ENCODE measurements around the gene GATD1. TPM values are rescaled to one million over a fixed set of nuclear protein-coding genes. Genes with fewer than 3 reads are reported as not detected.

GATD1 gene
- total RNA-seq, 2 donors from 2014 or later, result 31.9 to 34.4 TPM

Other genes with a start within 250 kb of the GATD1 start
- gene HRAS, start 241.9 kb downstream of the GATD1 start, total RNA-seq, result 10 to 100 TPM; 28.8 to 40.1 TPM
- 1 to 10 TPM; 1.2 to 3.1 TPM for gene LRRC56, start 240.0 kb downstream of the GATD1 start, total RNA-seq
- gene LMNTD2, start 216.7 kb downstream of the GATD1 start, total RNA-seq, result 1 to 10 TPM; 3.1 to 5.5 TPM
- gene RASSF7, start 216.5 kb downstream of the GATD1 start, total RNA-seq, result 10 to 100 TPM; 13.5 to 14.2 TPM
- 10 to 100 TPM; 29.7 to 31.0 TPM for gene PHRF1, start 201.0 kb downstream of the GATD1 start, total RNA-seq
- gene IRF7, start 161.5 kb downstream of the GATD1 start, total RNA-seq, result 10 to 100 TPM; 46.7 to 95.8 TPM
- under 1 TPM in 1 of 2 donors, not detected in 1; 0.09 TPM for gene CDHR5, start 152.5 kb downstream of the GATD1 start, total RNA-seq
- not detected for gene SCT, start 150.3 kb downstream of the GATD1 start, total RNA-seq
- gene DRD4, start 140.2 kb downstream of the GATD1 start, total RNA-seq, result 1 to 10 TPM; 1.7 to 2.0 TPM
- gene DEAF1, start 82.3 kb downstream of the GATD1 start, total RNA-seq, result 10 to 100 TPM; 40.5 to 66.1 TPM
- gene TMEM80, start 81.7 kb downstream of the GATD1 start, total RNA-seq, result 10 to 100 TPM; 17.0 to 17.8 TPM
- gene EPS8L2, start 71.3 kb downstream of the GATD1 start, total RNA-seq, result 10 to 100 TPM; 11.4 to 15.7 TPM
- 100 to 1,000 TPM; 152 to 155 TPM for gene TALDO1, start 30.0 kb downstream of the GATD1 start, total RNA-seq
- 1 to 10 TPM; 1.4 to 1.6 TPM for gene CEND1, start 12.6 kb upstream of the GATD1 start, total RNA-seq
- gene SLC25A22, start 20.8 kb upstream of the GATD1 start, total RNA-seq, result 10 to 100 TPM; 30.8 to 40.2 TPM
- gene PIDD1, start 27.7 kb upstream of the GATD1 start, total RNA-seq, result 10 to 100 TPM; 25.2 to 34.2 TPM
- 1,000 to 10,000 TPM; 3,054 to 3,114 TPM for gene RPLP2, start 32.5 kb upstream of the GATD1 start, total RNA-seq
- gene PNPLA2, start 41.4 kb upstream of the GATD1 start, total RNA-seq, result 10 to 100 TPM; 64.5 to 77.1 TPM
- gene CRACR2B, start 50.4 kb upstream of the GATD1 start, total RNA-seq, result 10 to 100 TPM in 1 of 2 donors, 1 to 10 TPM in 1; 5.5 to 13.3 TPM
- 10 to 100 TPM; 35.4 to 42.2 TPM for gene CD151, start 55.5 kb upstream of the GATD1 start, total RNA-seq
- gene POLR2L, start 65.0 kb upstream of the GATD1 start, total RNA-seq, result 10 to 100 TPM; 28.2 to 30.9 TPM
- 10 to 100 TPM; 12.2 to 14.9 TPM for gene TSPAN4, start 65.4 kb upstream of the GATD1 start, total RNA-seq
- 10 to 100 TPM; 33.9 to 44.2 TPM for gene CHID1, start 133.3 kb upstream of the GATD1 start, total RNA-seq
- 10 to 100 TPM; 49.5 to 57.0 TPM for gene AP2A2, start 148.4 kb upstream of the GATD1 start, total RNA-seq

Data from activated T-cell treated with anti-CD3 and anti-CD28 coated beads, Interleukin-2, amount 50 U/mL, for 72 hours (primary cell).